ENCODE results near the gene CAVIN1. TPM values are rescaled to one million over a fixed set of nuclear protein-coding genes. Genes with fewer than 3 reads are reported as not detected.
"Not testable (repeated sequence)": the region's sequence is repeated elsewhere in the genome, so short reads cannot be mapped to it uniquely, and the experiment has no call there.

The CAVIN1 gene
- total RNA-seq, 1 donor from 2014 or later = 216 TPM

DNA sequence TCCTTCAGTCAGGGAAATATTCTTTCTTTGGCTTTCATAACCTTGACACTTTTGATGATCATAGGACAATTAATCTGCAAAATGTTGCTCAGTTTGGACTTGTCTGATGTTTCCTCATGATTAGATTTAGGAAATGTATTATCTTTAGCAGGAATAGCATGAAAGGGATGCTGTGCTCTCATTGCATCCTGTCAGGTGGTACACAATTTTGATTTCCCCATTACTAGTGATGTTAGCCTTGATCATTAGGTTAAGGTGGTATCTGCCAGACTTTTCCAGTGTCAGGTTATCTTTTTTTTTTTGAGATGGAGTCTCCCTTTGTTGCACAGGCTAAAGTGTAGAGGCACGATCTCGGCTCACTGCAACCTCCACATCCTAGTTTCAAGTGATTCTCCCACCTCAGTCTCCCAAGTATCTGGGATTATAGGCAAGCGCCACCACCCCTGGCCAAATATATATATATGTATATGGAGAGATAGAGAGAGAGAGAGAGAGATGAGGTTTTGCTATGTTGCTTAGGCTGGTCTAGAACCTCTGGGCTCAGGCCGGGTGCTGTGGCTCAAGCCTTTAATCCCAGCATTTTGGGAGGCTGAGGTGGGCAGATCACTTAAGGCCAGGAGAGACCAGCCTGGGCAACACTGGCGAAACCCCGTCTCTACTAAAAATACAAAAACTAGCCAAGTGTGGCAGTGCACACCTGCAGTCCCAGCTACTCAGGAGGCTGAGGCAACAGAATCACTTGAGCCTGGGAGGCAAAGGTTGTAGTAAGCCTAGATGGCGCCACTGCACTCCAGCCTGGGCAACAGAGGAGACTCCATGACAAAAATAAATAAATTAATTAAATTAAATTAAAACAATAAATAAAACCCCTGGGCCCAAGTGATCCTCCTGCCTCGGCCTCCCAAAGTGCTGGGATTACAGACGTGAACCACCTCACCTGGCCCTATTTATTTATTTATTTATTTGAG lies 15.8 kb upstream of the CAVIN1 start:
- intact Hi-C loops (cut with micrococcal nuclease) = no loop called here
- ATAC-seq (no peak), DNase-seq (no peak)

DNA sequence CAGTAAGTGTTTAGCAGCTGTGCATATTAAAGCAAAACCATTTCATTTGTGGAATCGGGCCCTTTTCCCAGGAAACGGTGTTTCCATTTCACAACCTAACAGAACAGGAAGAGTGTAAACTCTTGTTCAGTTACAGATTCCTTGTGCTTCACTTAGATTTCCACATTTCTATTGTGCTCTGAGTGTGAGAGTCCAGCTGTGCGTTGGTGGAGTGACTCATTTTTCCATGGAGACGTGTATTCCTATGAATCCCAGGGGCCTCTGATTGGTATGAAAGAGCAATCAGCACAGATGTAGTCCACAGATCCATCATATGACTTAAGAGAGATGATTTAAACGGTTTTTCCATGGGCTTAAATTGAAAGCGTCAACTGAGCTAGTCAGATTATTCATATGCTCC lies 13.3 kb upstream of the CAVIN1 start:
- DNase-seq = no peak
- intact Hi-C loops (cut with micrococcal nuclease) = no loop called here

DNA sequence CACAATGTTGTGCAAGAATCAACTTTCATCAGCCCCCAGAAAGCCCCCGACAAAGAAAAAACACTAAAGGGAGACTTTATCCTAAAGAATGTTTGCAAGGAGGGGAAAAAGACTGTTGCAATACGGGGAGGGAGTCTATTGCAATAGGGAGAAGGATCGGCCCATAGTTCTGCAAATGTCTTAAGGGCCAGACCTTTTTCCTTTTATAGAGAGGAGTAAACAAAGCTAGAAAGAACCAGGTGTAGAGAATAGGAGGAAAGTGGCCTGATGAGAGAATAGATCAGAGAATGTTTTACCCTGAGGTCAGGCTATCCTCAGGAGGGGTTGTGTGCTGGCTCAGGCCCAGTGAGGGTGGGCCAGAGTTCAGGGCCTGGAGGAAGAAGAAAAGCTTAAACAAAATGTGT lies 8.7 kb upstream of the CAVIN1 start:
- intact Hi-C loops (cut with micrococcal nuclease) = no loop called here

More for the DNA sequence above, 13.3 kb upstream of the CAVIN1 start:
- ATAC-seq = peak; percentile 96

DNA sequence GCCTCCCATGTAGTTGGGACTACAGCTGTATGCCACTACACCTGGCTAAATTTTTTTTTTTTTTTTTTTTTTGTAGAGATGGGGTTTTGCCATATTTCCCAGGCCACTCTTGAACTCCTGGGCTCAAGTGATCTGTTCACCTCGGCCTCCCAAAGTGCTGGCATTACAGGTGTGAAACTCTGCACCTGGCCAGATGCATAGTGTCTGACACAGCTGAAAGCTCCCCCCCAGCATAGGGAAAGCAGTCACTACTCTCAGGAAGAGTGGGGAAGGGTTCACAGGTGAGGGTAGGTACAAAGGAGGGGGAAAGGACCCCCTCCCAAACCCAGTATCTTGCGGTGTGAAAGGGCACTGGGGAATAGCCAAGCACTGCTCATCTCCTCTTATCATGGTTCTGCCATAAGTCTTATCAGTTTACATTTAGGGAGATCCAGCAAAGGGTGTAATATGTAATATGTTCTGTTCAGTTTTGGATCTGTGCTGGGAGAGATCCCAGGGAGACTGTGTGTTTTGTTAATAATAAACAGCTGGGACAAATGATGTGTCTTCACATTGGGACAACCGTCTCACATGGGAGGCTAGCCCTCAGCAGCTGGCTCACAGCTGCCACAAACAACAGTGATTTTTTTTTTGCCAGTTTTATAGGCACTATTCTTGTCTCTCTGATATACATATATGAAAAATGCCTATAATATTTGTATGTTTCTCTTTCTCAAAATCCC lies 6.8 kb upstream of the CAVIN1 start:
- intact Hi-C loops (cut with micrococcal nuclease) = loop anchor here (10.0 kb wide), 1 partner anchor 85 kb away; no protein-coding TSS in a partner anchor
- DNase-seq = no peak
- peak; percentile 74 for ATAC-seq

More for the DNA sequence above, 8.7 kb upstream of the CAVIN1 start:
- DNase-seq (no peak), ATAC-seq (peak; percentile 4)

DNA sequence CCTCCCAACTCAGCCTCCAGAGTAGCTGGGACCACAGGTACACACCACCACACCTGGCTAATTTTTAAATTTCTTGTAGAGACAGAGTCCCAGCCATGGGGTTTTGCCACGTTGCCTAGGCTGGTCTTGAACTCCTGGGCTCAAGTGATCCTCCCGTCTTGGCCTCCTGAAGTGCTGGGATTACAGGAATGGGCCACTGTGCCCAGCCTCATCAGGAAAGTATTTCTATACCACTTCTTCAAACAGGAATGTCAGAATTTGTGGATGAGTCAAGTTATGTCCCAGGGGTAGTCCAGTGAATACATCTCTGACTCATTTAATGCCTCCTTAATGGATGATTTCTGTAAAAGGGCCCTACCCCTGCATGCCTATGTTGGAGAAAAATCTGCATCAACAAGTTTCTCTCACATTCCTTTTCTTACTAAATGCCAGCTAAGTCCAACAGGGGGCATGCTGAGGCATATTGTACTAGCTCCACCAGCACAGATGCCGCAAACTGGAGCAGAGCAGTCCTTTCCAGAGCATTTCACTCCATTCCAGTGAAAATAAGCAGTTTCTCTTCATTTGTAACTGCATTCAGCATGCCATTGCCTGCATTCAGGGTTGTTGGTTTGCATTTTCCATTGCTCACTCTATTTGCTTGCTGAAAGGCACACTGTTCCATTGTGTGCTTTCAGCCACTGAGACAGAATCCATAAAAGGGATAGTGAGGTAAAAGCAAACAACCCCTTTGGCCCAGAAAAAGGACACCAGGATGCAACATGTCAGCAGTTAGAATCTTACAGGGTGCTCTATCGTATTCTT lies 5.3 kb upstream of the CAVIN1 start:
- intact Hi-C loops (cut with micrococcal nuclease) = loop anchor here (10.0 kb wide), 1 partner anchor 86 kb away; no protein-coding TSS in a partner anchor
- DNase-seq (peak; percentile 44), ATAC-seq (peak; percentile 49)

DNA sequence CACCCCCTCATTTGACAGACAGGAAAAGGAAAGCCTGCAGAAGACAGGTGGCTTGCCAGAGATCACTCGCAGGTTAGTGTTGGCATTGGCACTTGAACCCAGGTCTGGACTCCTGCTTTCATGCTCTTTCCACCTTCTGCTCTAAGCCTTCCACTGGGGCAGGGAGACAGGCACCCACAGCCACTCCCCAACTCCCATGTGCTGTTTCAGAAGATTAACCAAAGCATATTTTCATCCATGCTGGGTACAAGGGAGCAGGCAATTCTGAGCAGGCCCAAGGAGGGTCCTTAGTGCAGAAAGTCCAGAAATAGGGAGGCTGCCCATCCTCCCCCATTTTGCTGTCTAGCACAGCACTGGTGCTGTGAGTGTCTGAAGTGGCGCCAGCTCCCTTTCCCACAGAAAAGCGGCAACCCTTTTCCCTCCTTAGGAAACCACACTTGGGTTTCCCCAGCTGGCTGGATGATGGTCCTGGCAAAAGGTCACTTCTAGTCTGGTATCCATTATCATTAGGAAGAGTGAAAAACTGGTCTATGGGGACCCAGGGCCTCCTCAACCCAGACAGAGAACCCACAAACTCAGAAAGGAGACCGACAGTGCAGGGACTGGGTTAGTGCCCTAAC lies 2.0 kb upstream of the CAVIN1 start:
- DNase-seq = no peak
- no peak for ATAC-seq
- intact Hi-C loops (cut with micrococcal nuclease) = loop anchor here (10.0 kb wide), 1 partner anchor 90 kb away; no protein-coding TSS in a partner anchor

DNA sequence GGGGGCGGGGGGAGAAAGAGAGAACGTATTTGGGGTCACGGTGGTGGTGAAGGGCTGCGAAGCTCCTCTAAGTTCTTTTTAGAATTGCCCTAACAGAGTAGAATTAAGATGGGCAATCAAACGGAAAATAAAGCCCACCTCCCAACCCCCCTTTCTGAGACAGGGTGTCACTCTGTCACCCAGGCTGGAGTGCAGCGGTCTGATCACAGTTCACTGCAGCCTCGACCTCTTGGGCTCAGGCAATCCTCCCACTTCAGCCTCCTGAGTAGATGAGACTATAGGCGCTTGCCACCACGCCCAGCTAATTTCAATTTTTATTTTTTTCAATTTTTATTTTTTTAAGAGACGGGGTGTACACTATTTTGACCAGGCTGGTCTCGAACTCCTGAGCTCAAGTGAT lies 710 bp upstream of the CAVIN1 start:
- no peak for ATAC-seq
- DNase-seq = no peak
- intact Hi-C loops (cut with micrococcal nuclease) = loop anchor here (10.0 kb wide), 1 partner anchor 91 kb away; no protein-coding TSS in a partner anchor

DNA sequence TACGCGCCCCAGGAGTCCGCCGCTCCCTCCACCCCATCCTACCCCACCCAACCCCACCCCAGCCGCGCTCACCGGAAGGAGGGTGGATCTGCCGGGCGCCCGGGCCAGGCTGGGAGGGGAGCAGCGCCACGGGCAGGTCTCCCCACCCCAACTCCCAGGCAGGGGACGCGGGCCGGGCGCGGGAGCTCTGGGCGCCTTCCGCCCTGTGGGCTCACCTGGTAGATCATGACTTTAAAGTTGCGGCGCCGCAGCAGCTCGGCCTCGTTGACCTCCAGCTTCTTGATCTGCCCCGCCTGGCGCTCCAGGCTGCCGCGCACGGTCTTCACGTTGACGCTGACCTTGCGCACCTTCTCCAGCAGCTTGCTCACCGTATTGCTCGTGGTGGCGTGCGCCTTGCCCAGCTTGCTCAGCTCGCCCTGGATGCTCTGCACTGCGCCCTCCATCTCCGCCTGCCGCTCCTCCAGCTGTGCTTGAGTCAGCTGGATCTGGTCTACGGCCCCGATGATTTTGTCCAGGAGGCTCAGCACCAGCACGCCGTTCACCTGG lies 571 bp downstream of the CAVIN1 start:
- ATAC-seq = peak; percentile 61
- DNase-seq = peak; percentile 65
- intact Hi-C loops (cut with micrococcal nuclease) = loop anchor here (10.0 kb wide), 1 partner anchor 92 kb away; no protein-coding TSS in a partner anchor

DNA sequence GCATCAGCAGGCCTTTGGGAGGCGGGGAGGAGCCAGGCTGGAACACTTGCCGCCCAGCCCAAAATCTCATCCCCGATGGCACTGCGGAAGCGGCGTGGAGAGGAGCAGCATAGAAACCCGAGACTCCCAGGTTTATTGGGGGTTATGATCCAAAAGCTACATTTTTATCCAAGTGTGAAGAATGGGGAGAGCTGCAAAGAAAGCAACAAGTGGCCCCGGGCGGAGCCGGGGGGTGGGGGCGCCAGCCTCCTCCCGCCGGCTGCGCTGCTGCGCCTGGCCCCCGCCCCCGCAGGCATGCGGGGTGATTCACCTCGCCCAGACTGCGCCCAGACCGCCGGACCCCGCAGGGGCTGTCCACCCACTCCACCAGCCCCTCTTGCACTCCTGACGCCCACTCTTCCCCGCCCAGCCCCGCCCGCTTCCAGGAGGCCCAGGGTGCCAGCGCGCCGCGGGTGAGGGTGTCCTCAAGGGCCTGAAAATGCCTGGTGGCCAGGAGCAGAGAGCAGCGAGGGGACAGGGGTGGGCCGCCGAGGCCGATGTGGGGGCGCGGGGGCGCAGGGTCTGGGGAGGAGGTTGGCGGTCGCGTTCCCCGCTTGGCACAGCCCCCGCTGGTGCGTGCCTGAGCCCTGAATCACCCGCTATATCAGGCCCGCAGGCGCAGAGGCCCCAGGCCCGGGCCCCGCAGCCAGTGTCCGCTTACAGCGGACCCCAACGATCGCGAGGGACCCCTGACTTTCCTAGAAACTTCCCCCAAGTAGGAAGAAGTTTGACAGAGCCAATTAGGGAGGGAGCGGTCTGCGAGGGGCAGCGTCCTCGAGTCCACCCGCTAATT lies 1.3 kb downstream of the CAVIN1 start:
- DNase-seq = peak; percentile 79
- intact Hi-C loops (cut with micrococcal nuclease) = loop anchor here (10.0 kb wide), 1 partner anchor 93 kb away; no protein-coding TSS in a partner anchor
- peak; percentile 58 for ATAC-seq

DNA sequence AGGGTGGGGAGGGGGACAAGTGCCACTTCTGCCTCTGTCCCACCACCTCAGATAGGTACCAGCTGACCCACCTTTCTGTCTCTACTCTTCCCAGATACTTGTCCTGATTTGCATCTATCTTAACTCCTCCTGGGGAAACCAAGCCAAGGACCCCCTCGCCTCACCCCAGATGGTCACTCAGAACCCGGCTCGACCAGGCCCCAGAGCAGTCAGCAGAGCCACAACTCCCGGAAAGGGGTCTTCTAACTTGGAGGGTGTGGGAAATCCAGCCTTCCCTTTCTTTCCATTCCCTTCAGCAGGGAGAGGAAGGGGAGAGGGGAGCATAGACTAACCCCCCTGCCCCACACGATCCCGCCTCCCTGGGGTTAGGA lies 1.9 kb downstream of the CAVIN1 start:
- DNase-seq (no peak), ATAC-seq (no peak)
- intact Hi-C loops (cut with micrococcal nuclease) = loop anchor here (10.0 kb wide), 1 partner anchor 94 kb away; no protein-coding TSS in a partner anchor

DNA sequence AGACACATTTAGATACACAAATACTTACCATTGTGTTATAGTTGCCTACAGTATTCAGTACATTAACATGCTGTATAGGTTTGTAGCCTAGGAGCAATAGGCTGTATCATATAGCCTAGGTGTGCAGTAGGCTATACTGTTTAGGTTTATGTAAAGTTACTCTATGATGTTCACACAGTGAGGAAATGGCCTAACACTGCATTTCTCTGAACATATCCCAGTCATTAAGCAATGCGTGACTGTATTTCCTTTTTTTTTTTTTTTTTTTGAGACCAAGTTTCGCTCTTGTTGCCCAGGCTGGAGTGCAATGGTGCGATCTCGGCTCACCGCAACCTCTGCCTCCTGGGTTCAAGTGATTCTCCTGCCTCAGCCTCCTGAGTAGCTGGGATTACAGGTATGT lies 5.1 kb downstream of the CAVIN1 start:
- not testable (repeated sequence) for ATAC-seq, DNase-seq
- intact Hi-C loops (cut with micrococcal nuclease) = loop anchor here (2.0 kb wide), 1 partner anchor 31 kb away; no protein-coding TSS in a partner anchor

DNA sequence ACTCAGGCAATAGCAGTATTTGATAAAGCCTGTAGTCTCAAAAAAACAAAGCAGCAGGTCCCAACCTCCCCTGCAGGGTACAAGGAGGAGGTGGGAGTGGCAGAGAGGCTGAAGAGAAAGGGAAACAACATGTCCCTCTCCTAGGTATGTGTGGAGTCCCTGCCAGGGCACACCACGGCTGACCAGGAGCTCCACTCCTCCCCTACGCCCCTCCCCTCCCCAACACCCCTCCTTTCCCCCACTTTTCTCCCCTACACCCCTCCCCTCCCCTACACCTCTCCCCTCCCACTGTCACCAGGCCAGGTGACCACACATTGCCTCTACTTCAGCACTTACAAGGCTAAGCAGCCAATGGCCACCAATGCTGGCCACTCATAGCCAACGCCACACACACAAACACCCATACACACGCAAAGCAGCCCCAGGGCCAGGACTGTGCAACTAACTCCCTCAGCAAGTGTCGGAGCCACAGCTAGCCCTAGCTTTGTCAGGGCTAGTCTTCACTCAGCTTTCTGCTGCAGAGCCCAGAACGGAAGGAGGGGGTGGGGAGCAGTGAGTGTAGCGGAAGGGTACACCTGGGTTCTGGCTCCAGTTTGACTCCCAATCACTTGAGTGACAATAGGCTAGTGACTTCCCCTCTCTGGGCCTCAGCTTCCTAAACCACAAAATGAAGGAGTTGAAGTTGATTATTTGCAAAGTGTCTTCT lies 8.2 kb downstream of the CAVIN1 start:
- DNase-seq (peak; percentile 35), ATAC-seq (peak; percentile 11)
- intact Hi-C loops (cut with micrococcal nuclease) = no loop called here

DNA sequence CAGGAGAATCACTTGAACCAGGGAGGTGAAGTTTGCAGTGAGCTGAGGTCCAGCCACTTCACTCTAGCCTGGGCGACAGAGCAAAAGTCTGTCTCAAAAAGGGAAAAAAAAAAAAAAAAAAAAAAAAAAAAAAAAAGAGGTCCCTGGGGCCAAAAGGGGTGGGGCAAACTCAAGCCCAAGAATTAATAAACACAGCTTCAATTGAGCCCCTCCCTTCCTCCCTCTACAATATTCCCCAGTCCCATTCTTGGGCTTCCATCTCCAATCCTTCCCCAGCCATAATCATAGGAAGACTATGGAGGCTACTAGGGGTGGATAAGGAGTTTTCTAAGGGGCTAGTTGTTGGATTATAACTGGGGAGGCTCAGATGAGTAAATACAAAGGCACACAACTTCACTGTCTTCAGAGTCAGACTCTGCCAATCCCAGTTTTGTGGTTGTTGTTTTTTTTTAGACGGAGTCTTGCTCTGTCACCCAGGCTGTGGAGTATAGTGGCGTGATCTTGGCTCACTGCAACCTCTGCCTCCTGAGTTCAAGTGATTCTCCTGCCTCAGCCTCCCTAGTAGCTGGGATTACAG lies 9.5 kb downstream of the CAVIN1 start:
- intact Hi-C loops (cut with micrococcal nuclease) = no loop called here
- ATAC-seq (peak; percentile 7), DNase-seq (no peak)

DNA sequence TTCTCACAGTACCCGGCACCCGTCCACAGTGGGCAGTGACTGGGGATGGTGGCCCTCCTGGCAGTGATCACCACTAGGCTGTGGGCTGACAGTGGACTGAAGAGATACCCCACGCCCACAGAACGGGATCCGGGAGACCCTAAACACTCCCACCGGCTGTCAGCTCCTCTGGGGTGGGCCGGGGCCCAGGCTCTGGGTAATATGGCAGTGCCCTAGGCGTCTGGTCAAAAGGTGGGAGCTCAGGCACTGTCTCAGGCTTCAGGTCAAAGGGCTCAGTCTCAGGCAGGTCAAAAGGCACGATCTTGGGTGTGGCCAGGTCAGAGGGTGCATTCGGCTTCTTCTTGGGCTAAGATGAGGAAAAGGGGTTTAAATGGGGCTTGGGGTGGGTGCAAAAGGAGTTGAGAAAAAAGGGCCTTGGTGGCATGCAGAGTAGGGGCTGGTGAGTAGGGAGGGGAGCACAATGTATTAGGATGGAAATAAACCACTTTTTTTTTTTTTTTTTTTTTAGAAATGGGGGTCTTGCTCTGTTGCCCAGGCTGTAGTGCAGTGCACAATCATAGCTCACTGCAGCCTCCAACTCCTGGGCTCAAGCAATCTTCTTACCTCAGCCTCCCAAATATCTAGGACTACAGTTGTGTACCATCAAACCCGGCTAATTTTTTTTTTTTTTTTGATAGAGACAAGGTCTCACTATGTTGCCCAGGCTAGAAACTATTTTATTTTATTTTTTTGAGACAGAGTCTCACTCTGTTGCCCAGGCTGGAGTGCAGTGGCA lies 11.0 kb downstream of the CAVIN1 start:
- intact Hi-C loops (cut with micrococcal nuclease) = no loop called here
- ATAC-seq = no peak
- no peak for DNase-seq

DNA sequence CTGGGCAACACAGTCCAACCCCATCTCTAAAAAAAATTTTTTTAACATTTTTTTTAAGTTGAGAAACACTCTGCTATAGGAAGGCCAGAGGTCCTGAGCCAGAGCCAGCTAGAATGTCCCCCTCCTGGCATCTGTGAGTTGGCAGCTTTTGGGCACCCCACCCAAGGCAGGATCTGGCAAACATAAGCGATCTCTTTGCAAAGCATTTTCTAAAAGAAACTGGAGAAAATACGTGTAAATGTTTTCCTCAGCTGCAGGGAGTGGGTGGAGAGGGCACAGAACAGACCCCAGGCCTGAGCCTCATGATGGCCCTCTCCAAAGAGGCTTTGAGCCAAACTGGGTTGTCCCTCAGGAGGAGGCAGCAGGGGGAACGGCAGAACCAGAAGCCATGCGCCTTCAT lies 11.7 kb downstream of the CAVIN1 start:
- DNase-seq (no peak), ATAC-seq (no peak)
- intact Hi-C loops (cut with micrococcal nuclease) = no loop called here

DNA sequence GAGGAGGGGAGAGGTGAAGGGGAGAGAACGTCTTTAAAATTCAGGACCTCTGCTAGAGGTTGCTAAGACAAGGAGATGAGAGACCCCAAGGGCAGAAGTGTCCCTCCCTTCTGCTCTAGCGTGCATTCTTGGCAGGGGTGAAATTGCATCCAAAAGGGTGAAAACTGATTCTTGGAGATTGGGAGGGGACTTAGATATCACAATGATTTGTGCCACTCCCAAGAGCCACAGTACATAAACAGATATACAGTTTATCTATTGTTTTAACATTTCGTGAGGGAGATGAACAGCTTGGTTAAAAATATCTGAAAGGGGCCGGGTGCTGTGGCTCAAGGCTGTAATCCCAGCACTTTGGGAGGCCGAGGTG lies 12.8 kb downstream of the CAVIN1 start:
- intact Hi-C loops (cut with micrococcal nuclease) = no loop called here
- ATAC-seq (no peak), DNase-seq (no peak)
